Endometrium (tissue), 2 donors: Measurements from ENCODE around the gene DNAJB6.
"Not testable (repeated sequence)": the region's sequence is repeated elsewhere in the genome, so short reads cannot be mapped to it uniquely, and the experiment has no call there.

Experiments used
- FAIRE-seq: peaks from 2 replicates; lab custom pipeline; 2012; peaks lifted over from hg19 to GRCh38; lab: Jason Lieb, UNC
- donor health status: control.
- donor health status: control.

Gene DNAJB6

GRCh38 chr7:157442993-157443831, 106.4 kb downstream of the DNAJB6 start:
- FAIRE-seq: no peak

DNA sequence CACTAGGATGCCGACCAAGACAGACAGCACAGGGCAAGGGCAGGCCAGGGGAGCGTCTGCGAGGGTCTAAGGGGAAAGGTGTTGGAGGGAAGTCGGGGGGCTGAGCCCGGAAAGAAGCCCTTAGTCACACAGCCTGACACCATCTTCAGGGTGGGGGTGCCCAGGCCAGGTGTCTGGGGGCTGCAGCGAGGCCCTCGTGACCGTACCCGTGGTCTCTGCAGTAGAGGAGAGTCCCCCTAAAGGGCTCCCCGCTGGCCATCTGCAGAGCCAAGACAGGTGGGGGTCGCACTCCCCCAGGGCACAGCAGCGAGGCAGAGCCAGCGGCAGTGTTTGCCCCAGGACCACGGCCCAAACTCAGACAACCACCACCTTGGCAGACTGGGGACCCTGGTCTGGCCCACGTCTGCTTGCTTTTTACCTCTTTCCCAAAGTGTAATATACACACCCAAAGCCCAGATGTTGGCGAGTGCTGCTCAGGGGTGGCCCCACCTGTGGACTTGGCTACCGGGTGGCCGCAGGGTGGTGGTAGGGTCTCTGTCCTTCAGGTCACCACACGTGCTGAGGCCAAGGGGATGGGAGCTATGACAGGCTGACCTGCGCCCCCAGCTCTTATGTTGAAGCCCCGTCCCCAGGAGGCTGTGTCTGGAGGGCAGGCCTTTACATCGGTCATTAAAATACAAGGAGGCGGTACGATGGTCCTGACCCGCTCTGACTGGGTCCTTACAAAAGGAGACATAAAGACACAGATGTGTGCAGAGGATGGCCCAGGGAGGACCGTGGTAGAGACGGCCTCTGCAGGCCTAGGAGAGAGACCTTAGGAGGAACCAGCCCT, 107.4 kb downstream of the DNAJB6 start:
- FAIRE-seq: no peak

DNA sequence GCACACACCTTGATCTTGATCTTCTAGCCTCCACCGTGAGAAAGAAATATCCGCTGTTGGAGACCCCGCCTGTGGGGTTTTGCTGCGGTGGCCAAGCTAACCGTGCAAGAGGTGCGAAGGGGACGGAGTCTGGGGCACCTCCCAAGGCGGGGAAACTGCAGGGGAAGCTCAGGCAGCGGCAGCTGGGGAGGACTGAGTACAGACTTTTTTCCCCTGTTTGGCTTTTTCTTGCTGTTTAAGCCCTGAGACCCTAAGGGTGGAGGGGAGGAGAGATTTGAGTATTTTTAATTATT, 108.0 kb downstream of the DNAJB6 start:
- no peak for FAIRE-seq

- FAIRE-seq: no peak
Measured at GRCh38 chr7:157445246-157445955, 108.6 kb downstream of the DNAJB6 start.

- no peak for FAIRE-seq
Measured at GRCh38 chr7:157445956-157446295, 109.1 kb downstream of the DNAJB6 start.

DNA sequence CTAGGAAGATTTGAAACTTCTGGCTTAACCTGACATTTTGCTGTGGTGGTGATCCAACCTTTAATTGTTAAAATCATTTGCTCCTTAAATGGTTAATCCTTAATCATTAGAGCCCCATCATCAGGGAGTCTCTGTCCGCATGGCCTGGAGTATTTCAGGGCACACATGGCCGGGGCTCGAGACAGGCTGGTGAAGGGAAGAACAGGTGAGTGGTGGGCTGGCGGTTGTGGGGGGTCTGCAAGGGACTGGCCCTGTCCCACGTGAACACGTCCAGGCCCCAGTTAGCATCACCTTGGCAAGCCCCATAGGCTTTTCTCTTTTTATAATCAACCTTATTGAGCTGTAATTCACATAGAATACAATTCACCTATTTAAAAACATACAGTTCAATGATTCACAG, 109.5 kb downstream of the DNAJB6 start:
- FAIRE-seq: no peak

DNA sequence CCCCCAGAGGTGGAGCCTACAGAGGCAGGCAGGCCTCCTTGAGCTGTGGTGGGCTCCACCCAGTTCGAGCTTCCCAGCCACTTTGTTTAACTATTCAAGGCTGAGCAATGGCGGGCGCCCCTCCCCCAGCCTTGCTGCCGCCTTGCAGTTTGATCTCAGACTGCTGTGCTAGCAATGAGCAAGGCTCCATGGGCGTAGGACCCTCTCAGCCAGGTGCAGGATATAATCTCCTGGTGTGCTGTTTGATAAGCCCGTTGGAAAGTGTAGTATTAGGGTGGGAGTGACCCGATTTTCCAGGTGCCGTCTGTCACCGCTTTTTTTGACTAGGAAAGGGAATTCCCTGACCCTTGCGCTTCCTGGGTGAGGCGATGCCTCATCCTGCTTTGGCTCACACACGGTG, 117.2 kb downstream of the DNAJB6 start:
- not testable (repeated sequence) for FAIRE-seq

DNA sequence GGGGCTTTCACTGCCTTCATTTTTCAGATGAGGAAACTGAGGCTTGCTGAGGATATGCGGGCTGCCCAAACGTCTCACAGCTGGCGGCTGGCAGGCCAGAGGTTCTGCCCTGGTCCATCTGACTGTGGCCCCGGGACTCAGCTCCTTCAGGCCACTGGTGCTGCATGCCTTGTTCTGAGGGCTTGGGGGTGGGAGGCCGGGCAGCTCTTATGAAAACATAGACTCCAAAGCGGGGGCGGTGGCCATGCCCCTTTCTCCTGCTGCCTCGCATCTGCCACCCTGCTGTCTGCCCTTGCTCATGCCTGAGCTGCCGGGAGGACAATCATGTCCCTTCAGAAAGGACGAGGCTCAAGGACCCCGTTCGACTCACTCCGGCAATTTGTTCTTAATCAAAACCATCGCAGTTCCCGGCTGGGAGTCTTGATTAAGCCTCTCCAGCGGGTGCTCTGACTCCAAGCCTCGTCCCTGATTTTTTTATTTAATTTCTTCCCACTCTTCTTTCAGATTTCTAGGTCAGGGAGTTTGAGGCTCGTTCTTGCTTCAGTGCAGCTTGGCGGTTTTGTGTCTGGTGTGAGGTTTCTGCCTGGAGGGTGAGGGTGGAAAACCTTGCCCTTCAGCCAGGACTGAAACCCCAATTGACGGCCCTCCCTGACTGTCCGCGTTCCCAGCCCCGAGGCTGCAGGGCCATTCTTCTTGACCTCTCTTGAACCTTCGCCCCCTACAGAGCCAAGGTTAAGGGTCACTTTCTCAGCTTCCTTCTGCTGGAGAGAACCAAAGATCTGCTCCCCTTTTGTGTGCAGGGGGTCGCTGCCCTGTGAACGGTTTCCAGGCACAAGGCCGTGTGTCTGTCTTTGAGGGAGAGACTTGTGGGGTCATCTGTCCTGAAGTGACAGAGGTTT, 120.8 kb downstream of the DNAJB6 start:
- no peak for FAIRE-seq

DNA sequence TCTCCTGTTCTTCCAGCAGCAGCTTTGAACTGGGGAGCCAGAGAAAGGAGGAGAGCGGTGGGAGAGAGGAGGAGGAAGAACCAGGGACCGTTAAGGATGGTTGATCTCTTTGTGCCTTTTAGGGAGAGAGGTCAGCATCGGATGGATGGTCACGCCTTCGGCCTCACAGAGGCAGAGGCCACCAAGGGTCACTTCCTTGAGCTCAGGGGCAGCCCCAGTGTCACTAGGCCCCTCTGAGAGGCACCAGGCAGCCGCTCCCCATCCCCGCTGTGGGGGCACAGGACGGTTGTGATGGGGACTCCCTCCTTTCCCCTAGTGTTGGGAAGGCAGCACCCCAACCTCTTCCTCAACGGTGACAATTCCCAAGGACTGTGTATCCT, 121.4 kb downstream of the DNAJB6 start:
- no peak for FAIRE-seq

GRCh38 chr7:157459966-157460365, 123.2 kb downstream of the DNAJB6 start:
- FAIRE-seq: no peak

DNA sequence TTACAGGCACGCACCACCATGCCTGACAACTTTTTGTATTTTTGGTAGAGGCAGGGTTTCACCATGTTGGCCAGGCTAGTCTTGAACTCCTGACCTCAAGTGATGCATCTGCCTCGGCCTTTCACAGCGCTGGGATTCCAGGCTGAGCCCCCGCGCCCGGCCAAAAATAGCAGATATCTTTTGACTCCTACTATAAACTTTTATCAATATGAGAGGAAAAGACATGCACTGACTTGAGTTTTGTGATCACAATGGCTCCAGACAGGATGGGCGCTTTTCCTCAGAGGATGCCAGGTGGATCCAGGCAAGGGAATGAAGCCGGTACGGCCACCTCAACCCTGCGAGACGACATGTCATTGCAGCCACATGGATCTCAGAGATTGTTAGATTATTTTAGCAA, 123.9 kb downstream of the DNAJB6 start:
- FAIRE-seq: no peak

- no peak for FAIRE-seq
Measured at GRCh38 chr7:157461573-157462418, 125.0 kb downstream of the DNAJB6 start.

- FAIRE-seq: no peak
Measured at GRCh38 chr7:157462419-157462771, 125.6 kb downstream of the DNAJB6 start.

- FAIRE-seq: no peak
Measured at GRCh38 chr7:157462840-157463239, 126.0 kb downstream of the DNAJB6 start.

- no peak for FAIRE-seq
Measured at GRCh38 chr7:157463245-157463644, 126.4 kb downstream of the DNAJB6 start.

DNA sequence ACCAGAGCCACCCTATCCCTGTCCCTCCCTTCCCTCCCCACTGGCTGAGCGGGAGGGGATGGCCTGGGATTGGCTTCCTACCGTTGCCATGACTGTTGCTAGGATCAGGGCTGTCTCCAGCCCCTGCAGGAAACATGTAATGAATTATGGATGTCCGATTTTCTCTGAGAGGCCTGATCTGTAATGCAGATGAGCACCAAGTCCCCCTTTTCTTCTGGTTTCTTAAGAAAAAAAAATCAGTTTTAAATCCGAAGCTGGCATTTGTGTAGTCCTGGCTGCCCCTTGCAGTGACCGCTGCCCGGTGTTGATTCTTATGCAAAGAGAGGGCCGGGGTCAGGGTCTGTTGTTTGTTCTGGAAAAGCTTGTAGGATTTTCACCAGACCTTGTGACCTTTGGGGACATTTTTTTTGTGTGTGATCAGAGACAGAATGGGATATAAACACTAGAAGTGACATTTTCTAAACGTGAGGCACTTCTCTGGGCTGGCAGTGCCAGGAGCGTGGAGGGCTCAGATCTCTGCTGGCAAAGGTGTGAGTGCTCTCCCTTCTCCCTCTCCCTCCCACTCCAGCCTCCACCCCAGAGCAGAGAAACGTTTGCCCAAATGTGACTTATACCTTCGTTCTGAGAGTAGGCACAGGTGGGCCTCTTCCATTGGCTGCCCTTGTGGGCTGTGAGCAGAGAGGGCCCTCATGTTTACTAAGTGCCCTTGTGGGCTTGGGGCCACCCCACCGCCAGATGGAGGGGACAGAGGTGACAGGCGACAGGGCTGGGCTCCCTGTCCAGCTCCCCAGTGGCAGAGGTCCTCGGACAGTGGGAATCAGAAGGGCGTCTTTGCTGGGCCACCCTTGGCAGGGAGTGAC, 127.5 kb downstream of the DNAJB6 start:
- no peak for FAIRE-seq

- FAIRE-seq: no peak
Measured at GRCh38 chr7:157464971-157465886, 128.4 kb downstream of the DNAJB6 start.

- FAIRE-seq: no peak
Measured at GRCh38 chr7:157465891-157466866, 129.4 kb downstream of the DNAJB6 start.
